B cell (primary cell): ENCODE measurements around the gene MVB12A. TPM values are rescaled to one million over a fixed set of nuclear protein-coding genes. Genes with fewer than 3 reads are reported as not detected.

Experiments
- ATAC-seq: fragments of 200-7000 bp; cut with Tn5 transposase; one replicate; pipeline ENCODE4 v1.10.0; 2021; ENCODE audit warnings: low read depth, mild to moderate bottlenecking, moderate number of reproducible peaks, moderate library complexity
- CTCF ChIA-PET: fragments of 350-600 bp; sonication (Branson Sonifier 250); formaldehyde crosslinking; loops from one replicate; lab custom pipeline; 2021; ENCODE audit warnings: antibody characterized with exemption, inconsistent platforms; lab: Charles Lee
- POLR2A ChIA-PET: fragments of 350-600 bp; sonication (Branson Sonifier 250); formaldehyde crosslinking; loops from one replicate; lab custom pipeline; 2021; ENCODE audit warnings: antibody characterized with exemption; lab: Charles Lee
- DNase-seq: peaks from one replicate; pipeline ENCODE4 v3.0.0; 2013
- H2AFZ ChIP-seq: 2 replicates; pipeline ENCODE4 v1.6.1; 2012; ENCODE audit warnings: mild to moderate bottlenecking, low read depth, low read length; ENCODE audit not compliant: insufficient read depth, poor library complexity, severe bottlenecking
- H3K27ac ChIP-seq, 2 donors: 1 replicate in 1 of 2; 2 replicates in 1 of 2; pipeline ENCODE4 v1.5.1; 2012 to 2013; ENCODE audit warnings: low read length in 2 of 2, mild to moderate bottlenecking in 2 of 2, moderate library complexity in 1 of 2
- H3K27me3 ChIP-seq, 4 experiments: fragments of 200-600 bp in 1 of 4; sonication (generic) in 1 of 4; replicated peaks in 1 of 4; 1 replicate in 2 of 4; 2 replicates in 2 of 4; pipeline versions ENCODE4 v1.6.1 to v1.7.0; 2013 to 2016; ENCODE audit warnings: low read length in 3 of 4, mild to moderate bottlenecking in 2 of 4, mixed read lengths in 1 of 4, moderate library complexity in 1 of 4; ENCODE audit not compliant: insufficient read depth in 4 of 4, control insufficient read depth in 3 of 4; ENCODE audit errors: control extremely low read depth in 1 of 4
- H3K36me3 ChIP-seq, 2 experiments: replicated peaks in 1 of 2; 1 replicate in 1 of 2; 2 replicates in 1 of 2; pipeline versions ENCODE4 v1.6.1 to v1.7.1; 2013; ENCODE audit warnings: low read length in 1 of 2; ENCODE audit not compliant: insufficient read depth in 2 of 2, control insufficient read depth in 1 of 2; ENCODE audit errors: control extremely low read depth in 1 of 2, extremely low read depth in 1 of 2
- H3K4me1 ChIP-seq, 2 donors: fragments of 200-600 bp in 1 of 2; sonication (generic) in 1 of 2; 1 replicate in 1 of 2; 2 replicates in 1 of 2; pipeline versions ENCODE4 v1.5.1 to v1.6.1; 2013 to 2017; ENCODE audit warnings: low read length in 2 of 2; ENCODE audit not compliant: control insufficient read depth in 2 of 2, insufficient read depth in 2 of 2
- H3K4me2 ChIP-seq: replicated peaks from 2 replicates; pipeline ENCODE3; 2012; ENCODE audit warnings: mild to moderate bottlenecking, low read depth, low read length; ENCODE audit not compliant: poor library complexity, severe bottlenecking
- H3K4me3 ChIP-seq, 5 experiments: fragments of 200-600 bp in 1 of 5; sonication (generic) in 1 of 5; 1 replicate in 3 of 5; 2 replicates in 2 of 5; pipeline versions ENCODE4 v1.5.1 to v1.7.0; 2011 to 2016; ENCODE audit warnings: low read length in 4 of 5, mild to moderate bottlenecking in 4 of 5, low read depth in 2 of 5, control low read depth in 1 of 5, moderate library complexity in 1 of 5; ENCODE audit not compliant: insufficient read depth in 1 of 5; ENCODE audit errors: control extremely low read depth in 1 of 5, extremely low read depth in 1 of 5
- H3K79me2 ChIP-seq: fragments of 200-600 bp; sonication (generic); one replicate; pipeline ENCODE4 v1.6.0; 2016; ENCODE audit warnings: low read length; ENCODE audit not compliant: control insufficient read depth, insufficient read depth
- H3K9ac ChIP-seq: fragments of 200-600 bp; sonication (generic); 2 replicates; pipeline ENCODE4 v1.6.1; 2017; ENCODE audit warnings: mild to moderate bottlenecking, low read length, moderate library complexity
- H3K9me3 ChIP-seq, 3 donors: one replicate each; pipeline versions ENCODE4 v1.6.1 to v1.7.1; 2013; ENCODE audit warnings: low read length in 2 of 3; ENCODE audit not compliant: control insufficient read depth in 2 of 3, insufficient read depth in 1 of 3; ENCODE audit errors: control extremely low read depth in 1 of 3
- H4K20me1 ChIP-seq: 2 replicates; pipeline ENCODE4 v1.6.0; 2012; ENCODE audit warnings: mild to moderate bottlenecking, low read length; ENCODE audit not compliant: insufficient read depth, control insufficient read depth, poor library complexity, severe bottlenecking
- H3K27ac Mint-ChIP-seq: one replicate; pipeline ENCODE4 v1.8.0; 2021; ENCODE audit warnings: mixed read lengths
- H3K27me3 Mint-ChIP-seq: one replicate; pipeline ENCODE4 v1.8.0; 2021; ENCODE audit warnings: mixed read lengths
- H3K4me1 Mint-ChIP-seq: one replicate; pipeline ENCODE4 v1.8.0; 2021; ENCODE audit warnings: mixed read lengths
- H3K4me3 Mint-ChIP-seq: one replicate; pipeline ENCODE4 v1.8.0; 2021; ENCODE audit warnings: mixed read lengths
- H3K9me3 Mint-ChIP-seq: one replicate; pipeline ENCODE4 v1.8.0; 2022; ENCODE audit warnings: mixed read lengths; ENCODE audit not compliant: insufficient read depth
- CTCF ChIP-seq: fragments of 200-600 bp; IDR thresholded peaks from one replicate; pipeline ENCODE4 v1.8.0; 2022; ENCODE audit warnings: antibody characterized with exemption, mild to moderate bottlenecking
- EZH2 ChIP-seq: IDR thresholded peaks from 2 replicates; pipeline ENCODE4 v1.6.1; 2012; ENCODE audit warnings: borderline replicate concordance, low read depth, mild to moderate bottlenecking, moderate library complexity, low read length; ENCODE audit not compliant: insufficient read depth, poor library complexity, severe bottlenecking
- WGBS: methylation state at CpG from one replicate; pipeline ENCODE4 v1.1.5; 2013; ENCODE audit warnings: missing lambda C conversion rate; ENCODE audit not compliant: insufficient coverage; 5-methylcytosine and 5-hydroxymethylcytosine counted together
- intact Hi-C: fragments of 100-400 bp; cut with micrococcal nuclease; formaldehyde crosslinking; loops from one replicate; pipeline ENCODE4 v1.10.0; 2022
- polyA plus RNA-seq: library from polyadenylated mRNA; depleted of rRNA; stranded (reverse); fragments of >200 nt; gene quantifications from 2 replicates; pipeline ENCODE4 v1.2.3, GENCODE V29; 2012
- total RNA-seq, 2 donors: library from RNA; stranded (reverse); fragments of 120-200 nt in 1 of 2; gene quantifications; 1 replicate in 1 of 2; 2 replicates in 1 of 2; pipeline versions ENCODE4 v1.2.3 to v1.2.4, GENCODE V29; 2013 to 2022

The MVB12A gene
- total and polyA plus RNA-seq, 2 donors (not counting 1 experiment from before 2014, with no cell fraction given) = 31.3 to 33.6 TPM

DNA sequence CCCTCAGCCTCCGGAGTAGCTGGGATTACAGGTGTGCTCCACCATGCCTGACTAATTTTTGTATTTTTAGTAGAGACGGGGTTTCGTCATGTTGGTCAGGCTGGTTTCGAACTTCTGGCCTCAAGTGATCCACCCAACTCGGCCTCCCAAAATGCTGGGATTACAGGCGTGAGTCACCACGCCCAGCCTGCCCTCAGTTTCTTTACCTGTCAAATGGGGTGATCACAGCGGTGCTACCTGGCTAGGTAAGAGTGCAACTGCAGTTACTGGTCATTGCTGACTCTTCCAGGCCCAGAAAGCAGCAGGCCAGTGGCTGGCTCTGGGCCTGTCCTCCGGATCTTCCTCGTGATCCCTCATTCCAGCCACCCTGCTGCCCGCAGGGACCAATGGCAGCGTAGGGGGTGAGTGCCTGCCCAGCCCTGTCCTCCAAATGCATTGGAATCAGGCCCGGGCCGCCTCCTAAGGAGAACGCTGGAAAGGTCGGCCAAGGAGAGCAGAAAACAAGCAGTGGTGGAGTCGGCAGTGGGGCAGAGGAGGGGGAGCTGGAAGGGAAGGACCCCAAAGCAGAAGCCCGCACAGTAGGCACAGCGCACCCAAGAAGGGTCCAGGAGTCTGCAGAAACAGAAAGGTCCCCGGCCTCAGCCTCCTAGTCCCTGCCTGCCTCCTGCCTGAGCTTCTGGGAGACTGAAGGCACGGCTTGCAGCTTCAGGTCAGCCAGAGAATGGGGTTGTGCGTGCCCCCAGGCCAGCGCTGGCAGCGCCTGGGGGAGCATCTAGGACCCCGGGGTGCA, 48.6 kb downstream of the MVB12A start:
- intact Hi-C loops = loop anchor here (1.0 to 2.0 kb wide), 9 partner anchors 15 to 202 kb away; partner anchors contain the start of genes BABAM1, BST2, COLGALT1 and GTPBP3
- no peaks in the 10 kb centered on the region for H3K79me2 ChIP-seq
- Mint-ChIP-seq H3K4me1 (peaks cover 28% of the 10 kb centered on the region), H3K4me3 (peak overlapping the region; percentile 92), H3K27ac (peak overlapping the region; percentile 90), H3K27me3 (peaks cover 4% of the 10 kb centered on the region), H3K9me3 (no peaks in the 10 kb centered on the region)
- CTCF ChIA-PET = interaction anchor here (0.8 to 1.7 kb wide), 3 partner anchors 10 to 123 kb away, joined by 4 read pairs; no protein-coding TSS in a partner anchor
- peaks cover 6 to 22% of the 10 kb centered on the region in 2 donors for H3K4me1 ChIP-seq
- H3K9ac ChIP-seq = no peak overlapping the region
- TF ChIP-seq CTCF = no peak
- TF ChIP-seq EZH2 = no peak
- H3K27ac ChIP-seq = no peak overlapping the region
- no peak for ATAC-seq
- DNase-seq = peak; percentile 32
- H3K4me3 ChIP-seq = peak overlapping the region in 2 of 5 experiments; percentile 76 to 77
- POLR2A ChIA-PET = interaction anchor here (0.6 kb wide), 1 partner anchor 51 kb away, joined by 5 read pairs; no protein-coding TSS in a partner anchor
- H3K4me2 ChIP-seq = peak overlapping the region; percentile 82
- no peaks in the 10 kb centered on the region for H3K9me3 ChIP-seq
- H3K27me3 ChIP-seq = no peaks in the 10 kb centered on the region
- H2AFZ ChIP-seq = peak overlapping the region; percentile 73
- no peaks in the 10 kb centered on the region for H4K20me1 ChIP-seq
- H3K36me3 ChIP-seq = no peaks in the 10 kb centered on the region
- 79% methylated on average over 25 of the region's 25 CpGs for WGBS

DNA sequence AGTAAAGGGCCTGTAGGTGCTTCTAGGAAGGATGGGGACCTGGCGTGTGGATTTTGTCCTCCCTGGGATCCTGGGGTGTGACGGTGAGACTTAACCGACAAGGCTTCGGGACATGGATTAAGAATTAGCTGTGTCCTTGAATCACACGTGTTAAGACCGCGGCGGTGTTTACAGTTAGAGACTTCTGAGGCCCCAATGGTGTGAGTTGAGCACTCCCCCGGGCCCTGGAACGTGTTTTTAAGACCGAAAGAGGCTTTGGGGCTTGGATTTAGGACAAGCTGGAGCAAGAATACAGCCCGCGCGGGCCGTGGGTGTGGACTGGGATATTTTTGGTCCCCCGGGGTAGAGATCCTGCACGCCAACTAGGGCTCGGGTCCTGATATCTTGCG, 49.2 kb downstream of the MVB12A start:
- ChIA-PET CTCF (interaction anchor here (0.8 kb wide), 1 partner anchor 73 kb away, joined by 4 read pairs; no protein-coding TSS in a partner anchor), POLR2A (interaction anchor here (0.6 kb wide), 1 partner anchor 50 kb away, joined by 5 read pairs; no protein-coding TSS in a partner anchor)
- H3K4me3 ChIP-seq = peak overlapping the region in 4 of 5 experiments; percentile 74 to 81 (median 76)
- Mint-ChIP-seq H3K27ac (peak overlapping the region; percentile 90), H3K27me3 (peaks cover 4% of the 10 kb centered on the region), H3K4me3 (peak overlapping the region; percentile 92), H3K4me1 (peaks cover 28% of the 10 kb centered on the region), H3K9me3 (no peaks in the 10 kb centered on the region)
- H3K9ac ChIP-seq = peak overlapping the region; percentile 68
- ATAC-seq = no peak
- WGBS = 7% methylated on average over 19 of the region's 19 CpGs
- H2AFZ ChIP-seq = peak overlapping the region; percentile 73
- peak overlapping the region; percentile 1 to 62 for H3K27ac ChIP-seq
- DNase-seq = no peak
- no peaks in the 10 kb centered on the region for H3K79me2 ChIP-seq
- H4K20me1 ChIP-seq = no peaks in the 10 kb centered on the region
- H3K36me3 ChIP-seq = no peaks in the 10 kb centered on the region
- no peaks in the 10 kb centered on the region for H3K27me3 ChIP-seq
- H3K9me3 ChIP-seq = no peaks in the 10 kb centered on the region
- intact Hi-C loops = loop anchor here (1.0 to 2.0 kb wide), 9 partner anchors 16 to 202 kb away; partner anchors contain the start of genes BABAM1, BST2, COLGALT1 and GTPBP3
- H3K4me2 ChIP-seq = peak overlapping the region; percentile 82
- TF ChIP-seq CTCF (no peak), EZH2 (no peak)
- peaks cover 6 to 22% of the 10 kb centered on the region in 2 donors for H3K4me1 ChIP-seq
